GM18858 (cell line): ENCODE measurements around the gene LST1.

Experiments used
- ATAC-seq: cut with Tn5 transposase; IDR thresholded peaks from one replicate; pipeline ENCODE4 v1.9.1; 2021; ENCODE audit not compliant: unreplicated experiment

LST1 gene

GRCh38 chr6:31619805-31620585 is 33.9 kb downstream of the LST1 start:
- peak; percentile 67 for ATAC-seq

GRCh38 chr6:31620586-31621319 is 34.7 kb downstream of the LST1 start, which contains the start of gene PRRC2A:
Gene PRRC2A, plus strand, starts transcription at chr6:31620715. Its CDS starts 2,075 bp downstream, at chr6:31622790.
- peak; percentile 11 for ATAC-seq

DNA sequence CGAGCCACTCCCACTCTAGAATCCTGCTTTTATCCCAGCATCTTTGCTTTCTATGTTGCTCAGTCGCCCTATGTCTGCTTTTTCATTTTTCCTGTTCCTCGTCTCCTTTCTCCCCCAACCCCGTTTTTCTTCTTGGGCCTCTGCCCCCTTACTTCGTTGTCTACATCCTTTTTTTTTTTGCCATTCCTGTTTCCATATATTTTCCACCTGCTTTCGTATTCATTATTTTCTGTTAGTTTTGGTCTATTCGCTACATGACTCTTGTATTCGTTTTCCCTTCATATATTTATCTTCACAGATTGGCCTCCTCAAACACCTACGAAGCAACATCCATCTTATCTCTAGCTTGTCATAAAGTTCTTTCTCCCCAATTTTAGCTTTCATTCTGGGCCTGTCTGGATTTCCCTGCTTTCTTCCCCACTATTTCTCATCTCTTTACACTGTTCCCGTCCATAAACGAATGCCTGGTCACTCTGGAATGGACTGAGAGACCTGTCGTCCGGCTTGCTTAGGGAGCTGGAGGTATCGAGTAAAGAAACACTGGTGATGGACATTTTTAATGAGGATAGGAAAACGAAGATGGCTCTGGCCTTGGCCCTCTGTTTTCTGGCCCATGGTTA is 35.4 kb downstream of the LST1 start:
- no peak for ATAC-seq

- ATAC-seq, result no peak
Observed at GRCh38 chr6:31621991-31622390, 35.9 kb downstream of the LST1 start.

DNA sequence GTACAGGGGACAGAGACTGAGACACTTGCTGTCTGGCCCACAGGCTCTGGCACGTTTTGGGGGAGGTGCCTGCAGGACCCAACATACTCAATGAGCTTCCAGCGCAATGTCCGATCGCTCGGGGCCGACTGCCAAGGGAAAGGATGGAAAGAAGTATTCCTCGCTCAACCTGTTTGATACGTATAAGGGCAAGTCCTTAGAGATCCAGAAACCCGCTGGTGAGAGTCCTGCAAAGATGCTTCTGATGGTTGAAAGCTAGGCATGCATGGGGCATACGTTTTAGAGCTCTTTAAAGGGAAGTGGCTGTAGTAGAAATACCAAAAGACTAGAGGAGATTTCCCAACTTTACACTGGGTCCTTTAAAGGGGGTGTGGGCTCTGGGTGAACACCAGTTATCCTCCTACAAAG is 36.6 kb downstream of the LST1 start:
- ATAC-seq, result no peak

- ATAC-seq, result no peak
Observed at GRCh38 chr6:31624070-31624469, 38.0 kb downstream of the LST1 start.

GRCh38 chr6:31626952-31627351 is 40.9 kb downstream of the LST1 start:
- ATAC-seq, result no peak

DNA sequence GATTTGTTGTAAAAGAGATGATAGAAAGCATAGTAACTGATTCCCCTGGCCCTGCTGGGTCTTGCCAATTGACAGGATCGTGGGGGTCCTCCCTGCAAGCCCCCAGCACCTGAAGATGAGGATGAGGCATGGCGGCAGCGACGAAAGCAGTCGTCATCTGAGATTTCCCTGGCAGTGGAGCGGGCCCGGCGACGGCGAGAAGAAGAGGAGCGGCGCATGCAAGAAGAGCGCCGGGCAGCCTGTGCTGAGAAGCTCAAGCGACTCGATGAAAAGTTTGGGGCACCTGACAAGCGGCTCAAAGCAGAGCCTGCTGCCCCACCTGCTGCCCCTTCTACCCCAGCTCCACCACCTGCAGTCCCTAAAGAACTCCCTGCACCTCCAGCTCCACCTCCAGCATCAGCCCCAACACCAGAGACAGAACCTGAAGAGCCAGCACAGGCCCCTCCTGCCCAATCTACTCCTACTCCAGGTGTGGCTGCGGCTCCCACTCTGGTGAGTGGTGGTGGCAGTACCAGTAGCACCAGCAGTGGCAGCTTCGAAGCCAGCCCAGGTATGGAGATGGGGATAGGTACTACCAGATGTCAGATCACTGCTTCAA is 41.7 kb downstream of the LST1 start:
- ATAC-seq, result no peak

DNA sequence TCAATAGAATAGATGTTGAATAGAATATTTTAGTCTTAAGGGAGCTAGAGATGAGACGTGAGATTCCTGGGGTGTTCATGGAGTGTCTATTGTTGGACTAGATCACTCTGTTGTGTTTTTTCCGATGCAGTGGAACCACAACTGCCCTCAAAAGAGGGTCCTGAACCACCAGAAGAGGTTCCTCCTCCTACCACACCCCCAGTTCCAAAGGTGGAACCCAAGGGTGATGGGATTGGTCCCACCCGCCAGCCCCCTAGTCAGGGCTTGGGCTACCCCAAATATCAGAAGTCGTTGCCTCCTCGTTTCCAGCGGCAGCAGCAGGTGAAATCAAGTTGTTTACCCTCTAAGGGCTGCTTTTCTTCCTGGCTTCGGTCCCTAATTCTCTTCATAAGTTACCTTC is 42.9 kb downstream of the LST1 start:
- no peak for ATAC-seq

DNA sequence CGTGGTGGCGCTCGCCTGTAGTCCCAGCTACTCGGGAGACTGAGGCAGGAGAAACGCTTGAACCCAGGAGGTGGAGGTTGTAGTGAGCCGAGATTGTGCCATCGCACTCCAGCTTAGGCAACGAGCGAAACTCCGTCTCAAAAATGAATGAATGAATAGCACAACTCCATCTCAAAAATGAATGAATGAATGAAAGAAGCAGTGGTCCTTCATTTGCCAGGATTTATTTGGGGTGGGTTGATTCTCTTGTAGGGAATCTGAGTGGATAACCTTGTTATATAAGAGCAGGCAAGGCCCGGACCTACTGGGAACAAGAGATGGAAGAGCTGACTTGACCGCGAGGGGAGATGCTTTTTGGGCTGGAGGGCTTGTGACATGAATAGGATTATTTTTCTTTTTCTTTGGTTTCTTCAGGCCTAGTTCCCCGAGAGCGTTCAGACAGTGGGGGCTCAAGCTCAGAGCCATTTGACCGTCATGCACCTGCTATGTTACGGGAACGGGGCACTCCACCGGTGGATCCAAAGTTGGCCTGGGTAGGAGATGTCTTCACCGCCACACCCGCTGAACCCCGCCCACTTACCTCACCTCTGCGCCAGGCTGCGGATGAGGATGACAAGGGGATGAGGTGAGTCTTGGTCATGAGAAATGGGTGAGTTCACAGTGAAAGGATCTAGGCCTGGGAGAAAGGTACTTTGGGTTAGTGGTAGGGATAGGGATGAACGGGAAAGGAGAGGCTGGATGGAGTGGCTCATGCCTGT is 44.3 kb downstream of the LST1 start:
- ATAC-seq, result no peak

DNA sequence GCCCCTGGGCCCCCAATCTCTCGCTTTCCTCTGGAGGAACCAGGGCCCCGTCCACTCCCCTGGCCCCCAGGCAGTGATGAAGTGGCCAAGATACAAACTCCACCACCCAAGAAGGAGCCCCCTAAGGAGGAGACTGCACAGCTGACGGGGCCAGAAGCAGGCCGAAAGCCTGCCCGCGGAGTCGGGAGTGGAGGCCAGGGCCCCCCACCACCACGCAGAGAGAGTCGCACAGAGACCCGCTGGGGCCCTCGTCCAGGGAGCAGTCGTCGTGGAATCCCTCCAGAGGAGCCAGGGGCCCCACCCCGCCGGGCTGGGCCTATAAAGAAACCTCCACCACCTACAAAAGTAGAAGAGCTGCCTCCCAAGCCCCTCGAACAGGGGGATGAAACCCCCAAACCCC is 45.1 kb downstream of the LST1 start:
- no peak for ATAC-seq

- no peak for ATAC-seq
Observed at GRCh38 chr6:31631681-31632278, 45.7 kb downstream of the LST1 start.

DNA sequence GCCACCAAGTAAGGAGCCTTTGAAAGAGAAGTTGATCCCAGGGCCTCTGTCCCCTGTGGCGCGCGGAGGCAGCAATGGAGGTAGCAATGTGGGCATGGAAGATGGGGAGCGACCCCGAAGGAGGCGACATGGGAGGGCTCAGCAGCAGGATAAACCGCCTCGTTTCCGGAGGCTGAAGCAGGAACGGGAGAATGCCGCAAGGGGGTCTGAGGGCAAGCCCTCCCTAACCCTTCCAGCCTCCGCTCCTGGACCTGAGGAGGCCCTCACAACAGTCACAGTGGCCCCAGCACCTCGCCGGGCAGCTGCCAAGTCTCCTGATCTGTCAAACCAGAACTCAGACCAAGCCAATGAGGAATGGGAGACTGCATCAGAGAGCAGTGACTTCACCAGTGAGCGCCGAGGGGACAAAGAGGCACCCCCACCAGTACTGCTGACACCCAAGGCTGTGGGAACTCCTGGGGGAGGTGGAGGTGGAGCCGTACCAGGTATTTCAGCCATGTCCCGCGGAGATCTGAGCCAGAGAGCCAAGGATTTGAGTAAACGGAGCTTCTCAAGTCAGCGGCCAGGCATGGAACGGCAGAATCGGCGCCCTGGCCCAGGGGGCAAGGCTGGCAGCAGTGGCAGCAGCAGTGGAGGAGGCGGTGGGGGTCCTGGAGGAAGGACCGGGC is 46.3 kb downstream of the LST1 start:
- no peak for ATAC-seq

GRCh38 chr6:31633447-31633846 is 47.4 kb downstream of the LST1 start:
- no peak for ATAC-seq

DNA sequence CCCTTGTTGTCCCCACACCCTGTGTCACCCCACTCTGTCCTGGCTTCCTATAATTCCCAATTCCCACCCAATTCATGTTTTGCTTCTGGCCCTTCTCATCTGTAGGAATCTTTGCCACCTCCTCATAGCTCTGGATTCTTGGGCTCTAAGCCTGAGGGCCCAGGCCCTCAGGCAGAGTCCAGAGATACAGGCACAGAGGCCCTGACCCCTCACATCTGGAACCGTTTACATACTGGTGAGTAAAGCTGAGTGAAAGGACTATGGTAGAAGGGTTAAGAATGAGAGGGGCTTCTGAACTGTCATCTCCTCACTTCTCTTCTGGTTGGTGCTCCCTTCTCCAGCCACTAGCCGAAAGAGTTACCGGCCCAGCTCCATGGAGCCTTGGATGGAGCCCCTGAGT is 48.1 kb downstream of the LST1 start:
- no peak for ATAC-seq

- no peak for ATAC-seq
Observed at GRCh38 chr6:31634969-31635575, 49.0 kb downstream of the LST1 start.

DNA sequence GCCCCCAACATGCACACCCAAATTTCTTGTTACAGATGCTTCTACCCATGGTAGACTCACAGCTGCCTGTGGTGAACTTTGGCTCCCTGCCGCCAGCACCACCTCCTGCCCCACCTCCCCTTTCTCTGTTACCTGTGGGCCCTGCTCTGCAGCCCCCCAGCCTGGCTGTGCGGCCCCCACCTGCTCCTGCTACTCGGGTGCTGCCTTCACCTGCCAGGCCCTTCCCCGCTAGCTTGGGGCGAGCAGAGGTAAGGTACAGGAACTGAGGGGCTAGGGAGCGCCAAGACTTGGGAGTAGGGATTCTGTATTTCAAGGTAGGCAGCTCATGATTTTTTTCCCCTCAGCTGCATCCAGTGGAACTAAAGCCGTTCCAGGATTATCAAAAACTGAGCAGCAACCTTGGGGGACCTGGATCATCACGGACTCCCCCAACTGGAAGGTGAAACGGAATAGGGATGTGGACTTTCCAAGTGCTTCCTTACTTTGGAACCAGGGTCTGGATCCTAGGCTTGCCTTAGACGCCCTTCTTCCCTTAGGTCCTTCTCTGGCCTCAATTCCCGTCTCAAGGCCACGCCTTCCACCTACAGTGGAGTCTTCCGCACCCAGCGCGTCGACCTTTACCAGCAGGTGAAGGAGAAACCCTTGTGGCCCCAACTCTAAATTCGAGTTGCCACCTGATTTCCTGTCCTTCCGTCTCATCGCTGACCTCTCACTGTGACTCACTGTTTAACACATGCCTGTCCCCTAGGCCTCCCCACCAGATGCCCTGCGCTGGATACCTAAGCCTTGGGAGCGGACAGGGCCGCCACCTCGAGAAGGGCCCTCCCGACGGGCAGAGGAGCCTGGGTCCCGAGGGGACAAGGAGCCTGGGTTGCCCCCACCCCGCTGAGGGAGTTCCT is 50.9 kb downstream of the LST1 start:
- ATAC-seq, result no peak
